ENCODE data around the gene MTCL3. TPM values are rescaled to one million over a fixed set of nuclear protein-coding genes. Genes with fewer than 3 reads are reported as not detected.
"Not testable (repeated sequence)": the region's sequence is repeated elsewhere in the genome, so short reads cannot be mapped to it uniquely, and the experiment has no call there.

Gene MTCL3

GRCh38 chr6:127434651-127435050 is 84.5 kb downstream of the MTCL3 start:
- H3K27me3 ChIP-seq: no peaks in the 10 kb centered on the region
- no peaks in the 10 kb centered on the region for H3K36me3 ChIP-seq
- DNase-seq (no peak), ATAC-seq (no peak)
- no peaks in the 10 kb centered on the region for H3K4me1 ChIP-seq
- no peak overlapping the region for H3K4me3 ChIP-seq
- intact Hi-C loops (cut with DNase I): no loop called here
- H3K27ac ChIP-seq: no peak overlapping the region
- TF ChIP-seq POLR2A (IDR thresholded peaks at IDR 0.05) (no peak), CTCF (IDR thresholded peaks at IDR 0.05) (no peak)
- peaks cover 0 to 6% (median 0%) of the 10 kb centered on the region in 12 donors for H3K9me3 ChIP-seq

DNA sequence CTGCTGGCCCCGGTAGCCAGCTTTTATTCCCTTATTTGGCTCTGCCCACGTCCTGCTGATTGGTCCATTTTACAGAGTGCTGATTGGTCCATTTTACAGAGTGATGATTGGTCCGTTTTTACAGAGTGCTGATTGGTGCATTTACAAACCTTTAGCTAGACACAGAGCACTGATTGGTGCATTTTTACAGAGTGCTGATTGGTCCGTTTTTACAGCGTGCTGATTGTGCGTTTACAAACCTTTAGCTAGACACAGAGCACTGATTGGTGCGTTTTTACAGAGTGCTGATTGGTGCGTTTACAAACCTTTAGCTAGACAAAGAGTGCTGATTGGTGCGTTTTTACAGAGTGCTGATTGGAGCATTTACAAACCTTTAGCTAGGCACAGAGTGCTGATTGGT is 90.6 kb downstream of the MTCL3 start:
- H3K27ac ChIP-seq, H3K9me3 ChIP-seq, H3K27me3 ChIP-seq, H3K36me3 ChIP-seq, H3K4me3 ChIP-seq, DNase-seq, ATAC-seq, H3K4me1 ChIP-seq: not testable (repeated sequence)
- intact Hi-C loops (cut with DNase I): loop anchor here in 2 of 10 donors (10.0 kb wide), 1 partner anchor 124 kb away; no protein-coding TSS in a partner anchor
- WGBS, 4 donors: 81 to 93% (median 85%) methylated on average over 9 of the region's 9 CpGs

DNA sequence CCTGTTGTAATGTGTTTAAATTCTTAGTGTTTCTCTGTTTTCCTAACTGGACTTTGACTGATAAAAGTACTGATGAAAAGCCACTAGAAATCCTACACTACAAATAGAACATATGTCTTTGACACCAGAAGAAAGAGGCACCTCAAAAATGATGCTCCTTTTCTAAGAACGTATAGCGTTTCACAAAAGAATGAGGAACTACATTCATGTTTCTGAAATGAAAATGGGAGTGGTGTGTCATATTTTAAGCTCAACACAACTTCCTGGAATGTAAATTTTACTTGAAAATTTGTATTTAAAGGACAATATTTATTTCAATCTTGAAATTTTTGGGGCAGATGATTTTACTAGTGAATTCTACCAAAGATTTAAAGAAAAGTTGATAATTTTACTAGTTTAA is 95.2 kb downstream of the MTCL3 start:
- Histone ChIP-seq H3K36me3 (no peaks in the 10 kb centered on the region), H3K27me3 (no peaks in the 10 kb centered on the region), H3K4me3 (no peak overlapping the region), H3K9me3 (no peaks in the 10 kb centered on the region), H3K4me1 (peaks cover 0 to 10% (median 0%) of the 10 kb centered on the region in 12 donors), H3K27ac (peak overlapping the region in 1 of 12 donors; percentile 54)
- TF ChIP-seq CTCF (IDR thresholded peaks at IDR 0.05) (no peak), POLR2A (IDR thresholded peaks at IDR 0.05) (no peak)
- 68 to 70% (median 69%) methylated on average over 2 of the region's 2 CpGs for WGBS, 4 donors
- DNase-seq (no peak), ATAC-seq (no peak)
- intact Hi-C loops (cut with DNase I): loop anchor here in 5 of 10 donors (5.0 to 10.0 kb wide), 2 partner anchors 119 to 122 kb away; no protein-coding TSS in a partner anchor

Other genes starting within 250 kb of the MTCL3 start
- 10 to 100 TPM; 29.8 to 51.3 (median 35.2) TPM for gene ECHDC1, start 175.7 kb downstream of the MTCL3 start, total RNA-seq
- 10 to 100 TPM; 24.3 to 45.3 TPM for gene ECHDC1, start 175.7 kb downstream of the MTCL3 start, polyA plus RNA-seq
- gene KIAA0408, start 59.9 kb downstream of the MTCL3 start, total RNA-seq: 1 to 10 TPM in 6 of 9 donors, under 1 TPM in 3; 0.28 to 3.3 (median 1.2) TPM
- gene KIAA0408, start 59.9 kb downstream of the MTCL3 start, polyA plus RNA-seq: under 1 TPM; 0.39 to 0.57 TPM
- not detected for gene C6orf58, start 57.8 kb upstream of the MTCL3 start, total RNA-seq
- gene C6orf58, start 57.8 kb upstream of the MTCL3 start, polyA plus RNA-seq: not detected

Data from heart left ventricle (tissue), 16 donors.